HG03060 (cell line): ENCODE measurements around the gene SEC24D.

Source experiments
- ATAC-seq: cut with Tn5 transposase; IDR thresholded peaks from one replicate; pipeline ENCODE4 v1.9.1; 2021; ENCODE audit warnings: low read depth, moderate number of reproducible peaks; ENCODE audit not compliant: unreplicated experiment

Gene SEC24D

DNA sequence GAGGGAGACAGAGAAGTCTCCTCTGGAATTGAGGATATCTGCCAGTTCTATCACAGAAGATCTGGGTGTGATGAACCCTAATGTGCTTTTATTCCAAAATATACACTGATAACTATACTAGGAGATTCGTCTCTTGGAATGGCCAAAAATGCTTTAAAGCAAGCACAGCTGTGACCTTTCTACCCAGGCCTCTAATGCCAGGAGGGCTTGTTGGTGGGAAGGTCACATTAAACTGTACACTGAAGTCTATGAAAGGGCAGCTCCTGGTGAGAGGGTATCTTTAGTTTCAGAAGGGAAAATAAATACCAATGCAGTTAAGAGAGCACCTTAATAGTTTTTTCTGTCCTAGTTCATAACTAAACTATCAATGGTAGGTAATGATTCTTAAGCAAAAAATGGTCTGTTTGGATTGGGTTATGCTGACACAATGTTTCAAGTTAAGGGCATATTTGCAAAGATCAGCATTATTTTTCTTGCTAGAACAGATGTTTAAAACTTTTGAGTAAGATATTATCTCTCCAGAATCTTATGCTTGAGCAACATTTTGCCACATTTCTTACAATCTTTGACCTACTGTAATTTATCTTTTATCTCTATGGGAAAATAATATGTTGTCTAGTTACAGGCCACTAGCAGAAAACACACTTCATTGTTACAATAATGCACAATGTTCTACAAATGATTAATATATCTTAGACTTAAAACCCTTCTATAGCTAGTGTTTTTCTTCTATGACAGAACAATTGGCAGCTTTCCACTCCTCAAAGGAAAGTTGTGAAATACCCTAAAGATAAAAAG, 59.6 kb downstream of the SEC24D start:
- ATAC-seq = no peak

DNA sequence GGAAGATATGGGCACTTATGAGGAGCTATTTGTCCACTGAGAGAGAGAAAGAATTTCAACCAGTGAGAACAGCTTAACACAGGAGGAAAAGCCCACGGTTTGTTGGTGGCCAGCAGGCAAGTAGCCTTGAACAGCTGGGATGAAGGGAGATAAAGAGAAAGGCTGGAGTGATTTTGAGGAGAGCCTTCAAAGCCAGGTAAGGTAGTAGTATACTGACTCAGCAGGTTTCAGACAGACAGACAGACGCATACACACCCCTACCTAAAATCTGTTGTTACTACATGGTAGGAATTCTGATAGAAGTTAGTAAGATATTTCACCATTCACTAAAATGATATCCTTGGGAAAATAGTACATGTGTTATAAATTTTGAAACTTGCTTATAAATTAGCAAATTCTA, 60.5 kb downstream of the SEC24D start:
- no peak for ATAC-seq

DNA sequence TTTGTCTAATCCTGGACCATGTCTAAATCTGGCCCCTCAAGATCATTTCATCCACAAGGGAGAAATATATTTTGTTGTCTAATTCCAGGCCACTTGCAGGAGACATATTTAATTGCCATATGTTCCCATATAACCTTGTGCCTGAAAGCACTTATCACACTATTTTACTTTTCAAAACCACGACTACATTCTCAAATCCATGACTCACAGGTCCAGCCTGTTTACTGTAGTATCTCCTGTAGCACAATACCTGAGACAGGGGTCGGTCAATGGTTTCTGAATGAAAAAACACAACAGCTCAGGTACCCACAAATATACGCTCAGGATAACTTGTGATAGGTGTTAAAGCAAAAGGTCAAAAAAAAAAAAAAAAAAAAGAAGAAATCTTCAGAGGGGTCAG, 60.9 kb downstream of the SEC24D start:
- no peak for ATAC-seq

DNA sequence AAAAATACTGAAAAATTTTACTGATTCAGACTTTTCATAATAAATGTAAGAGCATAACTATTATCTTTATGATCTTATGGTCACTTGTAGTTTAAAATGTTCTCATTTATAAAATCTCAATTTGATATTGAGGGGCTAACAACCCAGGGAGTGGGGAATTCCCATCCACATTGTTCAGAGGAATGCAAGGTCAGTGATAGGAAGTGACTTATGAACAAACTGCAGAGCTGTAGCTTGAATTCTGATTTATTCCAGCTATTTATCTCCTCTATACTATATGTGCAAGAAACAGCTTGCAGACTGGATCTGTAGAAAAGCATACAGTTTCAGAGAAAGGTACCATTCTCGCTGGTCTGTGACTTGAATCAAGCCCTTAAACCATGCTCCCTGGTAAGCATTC, 61.6 kb downstream of the SEC24D start:
- ATAC-seq = no peak

DNA sequence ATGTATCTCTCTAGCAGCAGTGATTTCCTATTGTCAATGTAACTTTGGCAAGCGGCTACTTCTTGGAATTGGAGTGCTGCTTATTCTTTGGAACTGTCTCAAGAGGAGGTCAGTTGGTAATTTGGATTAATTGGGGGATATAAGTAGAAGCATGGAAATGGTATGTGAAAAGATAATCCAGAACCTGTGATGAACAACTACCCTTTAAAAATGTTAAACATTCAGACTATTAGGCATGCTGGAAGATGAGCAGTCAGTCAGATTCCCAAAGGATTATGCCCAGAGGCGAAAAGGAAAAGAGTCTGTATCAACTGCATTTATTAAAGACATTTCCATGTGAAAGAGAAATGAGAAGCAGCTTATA, 62.5 kb downstream of the SEC24D start:
- ATAC-seq = no peak

DNA sequence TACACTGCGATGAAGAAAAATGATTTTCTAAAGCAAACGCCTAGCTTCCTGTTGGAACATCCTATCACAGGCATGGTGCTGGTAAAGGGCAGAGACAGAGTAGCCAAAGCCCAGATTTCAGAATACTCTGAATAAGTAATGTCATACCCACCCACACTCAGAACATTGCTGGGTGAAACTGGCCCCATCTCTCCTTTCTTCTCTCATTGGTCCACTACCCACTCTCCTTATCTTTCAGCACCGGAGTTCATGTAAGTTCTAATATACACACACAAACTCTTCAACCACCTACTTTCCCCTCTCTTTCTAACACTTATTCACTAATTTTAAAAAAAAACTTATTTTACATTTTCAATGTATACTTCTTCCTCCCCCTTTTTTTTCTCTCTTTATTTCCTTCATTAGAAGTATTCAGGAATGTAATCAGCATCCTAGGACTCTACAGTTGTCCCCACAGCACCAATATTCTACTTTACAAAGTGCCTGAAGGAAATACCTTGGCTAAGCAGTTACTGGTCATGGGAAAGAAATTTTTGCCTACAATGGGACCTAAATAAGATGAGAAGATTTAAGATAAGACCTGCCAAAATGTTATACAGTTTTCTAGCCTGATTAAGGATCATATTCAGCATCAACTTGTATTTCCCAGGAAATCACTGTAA, 63.0 kb downstream of the SEC24D start:
- ATAC-seq = no peak

DNA sequence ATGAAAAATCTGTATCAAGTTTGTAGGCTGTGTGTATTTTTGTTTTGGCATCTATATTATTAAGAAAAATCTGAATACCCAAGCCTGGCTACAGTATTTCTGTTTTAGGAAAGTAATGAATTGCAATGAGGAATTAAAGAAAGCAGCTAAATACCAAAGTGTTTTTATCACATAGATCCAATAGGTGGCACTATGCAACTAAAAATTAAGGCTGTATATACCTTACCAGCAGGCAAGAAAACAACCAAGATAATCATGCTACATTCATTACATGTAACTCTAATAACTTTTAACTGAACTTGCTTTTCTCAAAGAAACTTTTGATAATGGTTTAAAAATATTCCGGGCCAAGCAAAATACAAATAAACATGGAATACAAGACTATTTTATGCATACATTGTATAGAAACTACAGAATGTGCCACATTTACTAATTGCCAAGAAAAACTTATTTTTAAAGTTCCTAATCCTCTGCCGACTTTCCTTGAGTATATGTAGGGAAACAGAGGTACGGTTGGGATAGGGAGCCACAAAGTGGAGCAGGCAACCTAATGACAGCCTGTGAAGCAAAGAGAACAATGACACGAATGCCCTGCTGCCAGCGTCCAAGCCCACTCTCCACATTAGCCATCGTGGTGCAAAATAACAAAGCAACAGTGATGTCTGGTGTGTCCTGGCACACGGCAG, 63.7 kb downstream of the SEC24D start:
- ATAC-seq = peak; percentile 71

DNA sequence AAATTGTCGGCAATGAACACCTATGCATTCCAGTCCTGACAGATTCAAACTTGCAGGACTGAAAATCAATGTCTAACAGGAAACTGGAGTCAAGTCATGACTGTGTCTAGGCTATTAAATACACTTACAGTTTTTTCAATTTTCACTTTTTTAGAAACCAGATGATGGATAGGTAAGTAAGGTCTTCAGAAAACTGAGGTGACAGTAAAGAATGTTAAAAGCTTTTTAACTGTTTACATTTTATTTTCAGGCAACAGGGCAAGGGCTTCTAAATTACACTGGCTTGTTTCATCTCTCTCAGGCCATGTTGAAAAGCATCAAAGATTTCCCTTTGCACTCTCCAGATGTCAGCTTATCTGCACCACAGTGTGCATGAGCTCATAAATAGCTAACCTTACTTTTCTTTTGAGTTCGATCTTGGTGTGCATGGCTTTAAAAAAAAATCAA, 65.2 kb downstream of the SEC24D start:
- ATAC-seq = no peak

DNA sequence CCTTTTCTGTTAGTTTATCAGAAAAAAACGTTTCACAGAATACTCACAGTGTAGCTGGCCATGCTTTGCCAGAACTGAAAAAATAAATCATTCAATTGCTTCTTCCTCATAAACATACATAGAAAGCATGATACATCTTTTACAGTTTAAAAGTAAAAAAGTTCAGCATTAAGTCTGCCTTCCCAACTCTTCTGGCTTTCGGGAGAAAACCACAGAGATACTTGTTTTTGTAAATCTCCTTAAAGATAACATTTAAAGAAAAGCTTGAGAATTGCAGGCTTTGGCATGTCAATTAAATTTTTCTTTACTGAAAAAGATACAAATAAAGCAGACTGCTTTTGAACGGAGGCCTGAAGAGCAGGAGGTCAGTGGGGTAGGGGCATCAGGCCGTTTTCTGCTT, 66.8 kb downstream of the SEC24D start:
- no peak for ATAC-seq

DNA sequence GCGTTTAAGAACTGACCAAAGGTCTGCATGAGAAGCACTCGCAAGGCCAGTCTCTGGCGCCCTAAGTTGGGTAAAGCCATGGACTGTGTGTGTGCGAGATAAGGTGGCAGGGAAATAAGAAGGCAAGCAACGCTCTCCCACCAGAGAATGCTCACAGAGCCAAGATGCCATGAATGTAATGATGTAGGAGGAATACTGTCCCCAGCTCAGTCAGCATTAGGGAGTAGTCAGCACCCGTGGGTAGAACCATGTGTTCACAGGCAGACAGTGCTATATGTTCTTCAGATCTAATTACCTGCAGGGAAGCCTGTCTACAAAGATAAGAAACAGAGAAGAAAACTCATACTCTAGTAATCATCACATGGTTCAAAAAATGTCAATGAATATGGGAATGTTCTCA, 68.8 kb downstream of the SEC24D start:
- ATAC-seq = no peak

DNA sequence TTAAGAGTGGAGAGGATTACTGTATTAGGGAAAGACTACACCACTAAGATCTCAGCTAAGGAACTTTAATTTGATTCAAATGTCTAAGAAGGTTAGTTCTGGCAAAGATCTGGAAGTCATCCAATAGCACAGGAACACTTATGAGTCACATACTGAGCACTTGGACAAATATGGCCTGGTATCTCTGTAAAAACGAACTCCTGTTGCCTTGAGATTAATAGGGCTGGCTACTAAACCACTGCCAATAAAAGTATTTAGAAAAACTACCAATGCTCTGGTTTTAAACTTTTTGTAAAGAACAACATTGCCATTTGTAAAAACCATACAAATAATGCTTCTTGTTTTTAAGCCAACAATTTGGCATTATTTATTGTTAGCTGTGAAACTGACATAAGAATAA, 70.5 kb downstream of the SEC24D start:
- no peak for ATAC-seq

DNA sequence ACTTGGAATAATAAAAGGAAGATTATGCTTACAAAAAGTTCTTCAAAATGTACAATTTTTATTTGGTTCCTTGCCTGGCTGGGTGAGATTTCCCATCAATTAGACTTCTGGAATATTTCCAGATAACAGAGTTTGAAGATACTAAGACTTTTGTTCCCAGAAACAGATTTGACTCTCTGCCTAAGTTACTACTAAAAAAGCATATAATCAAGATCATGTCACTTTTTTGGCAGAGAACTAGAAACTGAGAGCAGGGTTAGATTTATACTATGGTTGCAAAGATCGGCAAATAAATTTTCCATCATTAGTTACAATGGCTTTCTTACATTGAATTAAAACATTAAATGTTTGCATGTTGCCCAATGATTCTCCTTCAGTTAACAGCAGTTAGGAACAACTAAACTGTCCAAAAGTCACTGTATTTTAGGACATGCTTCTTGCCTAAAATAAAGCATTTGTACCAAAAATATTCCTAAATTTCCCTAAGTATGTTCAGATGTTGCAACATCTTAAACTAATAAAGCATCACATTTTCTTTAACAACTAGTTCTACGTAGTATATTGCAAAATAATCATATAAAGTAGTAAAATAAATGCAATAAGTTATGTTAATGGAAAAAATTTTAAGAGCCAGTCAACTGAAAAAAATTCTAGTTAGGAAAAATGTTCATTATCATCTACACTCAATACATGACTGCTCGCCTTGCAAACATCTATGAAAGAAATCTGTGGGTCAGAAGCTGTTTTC, 73.0 kb downstream of the SEC24D start:
- no peak for ATAC-seq

DNA sequence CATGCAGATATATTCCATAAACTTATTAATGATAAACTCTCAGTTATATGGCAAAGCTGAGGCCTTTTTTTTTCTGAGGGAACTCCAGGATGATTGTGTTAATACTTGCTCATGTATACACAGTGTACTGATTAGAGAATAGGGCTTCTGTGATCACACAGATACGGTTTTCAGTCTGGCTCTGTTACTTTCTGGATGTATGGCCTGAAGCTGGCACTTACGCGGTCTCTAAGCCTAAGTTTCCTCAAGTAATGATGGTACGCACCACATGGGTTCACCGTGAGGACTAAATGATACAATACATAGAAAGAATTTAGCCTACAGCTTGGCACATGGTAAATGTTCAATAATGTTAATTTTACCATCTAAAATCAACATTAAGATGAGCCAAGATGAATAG, 73.8 kb downstream of the SEC24D start:
- ATAC-seq = no peak

DNA sequence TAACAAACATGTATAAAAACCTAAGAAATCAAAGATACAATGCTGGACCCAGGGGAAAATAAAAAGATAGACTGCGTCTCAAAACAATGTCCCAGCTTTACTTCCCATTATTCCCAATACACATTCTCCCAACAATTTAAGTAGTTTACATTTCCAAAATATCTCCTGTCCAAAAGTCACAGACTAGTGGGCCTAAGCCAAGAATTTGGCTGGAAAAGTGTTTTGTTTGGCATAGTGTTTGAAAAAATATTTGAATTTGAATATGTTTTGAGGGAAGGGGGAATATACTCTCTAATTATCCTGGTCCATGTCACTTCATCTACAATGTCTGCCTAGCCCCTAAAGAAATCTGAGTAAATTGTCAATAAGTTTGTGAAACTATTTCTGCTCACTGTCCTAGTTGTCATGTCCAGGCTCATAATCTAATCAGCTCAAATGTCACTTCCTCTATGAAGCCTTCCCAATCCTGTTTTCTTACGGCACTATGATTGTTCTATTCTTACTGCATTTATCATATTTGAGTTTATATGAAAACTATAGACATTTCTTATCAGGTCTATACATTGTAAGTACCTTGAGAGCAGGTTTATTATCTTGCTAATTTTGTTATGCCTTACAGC, 74.4 kb downstream of the SEC24D start:
- no peak for ATAC-seq

DNA sequence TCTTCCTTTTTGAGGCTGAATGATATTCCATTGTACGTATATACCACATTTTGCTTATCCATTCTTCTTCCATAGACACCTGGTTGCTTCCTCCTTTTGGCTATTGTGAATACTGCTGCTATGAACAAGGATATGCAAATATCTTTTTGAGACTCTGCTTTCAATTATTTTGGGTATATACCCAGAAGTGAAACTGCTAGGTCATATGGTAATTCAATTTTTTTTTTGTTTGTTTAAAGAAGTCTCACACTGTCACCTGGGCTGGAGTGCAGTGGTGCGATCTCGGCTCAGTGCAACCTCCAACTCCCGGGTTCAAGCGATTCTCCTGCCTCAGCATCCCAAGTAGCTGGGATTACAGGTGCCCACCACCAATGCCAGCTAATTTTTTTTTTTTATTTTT, 75.4 kb downstream of the SEC24D start:
- peak; percentile 99 for ATAC-seq

DNA sequence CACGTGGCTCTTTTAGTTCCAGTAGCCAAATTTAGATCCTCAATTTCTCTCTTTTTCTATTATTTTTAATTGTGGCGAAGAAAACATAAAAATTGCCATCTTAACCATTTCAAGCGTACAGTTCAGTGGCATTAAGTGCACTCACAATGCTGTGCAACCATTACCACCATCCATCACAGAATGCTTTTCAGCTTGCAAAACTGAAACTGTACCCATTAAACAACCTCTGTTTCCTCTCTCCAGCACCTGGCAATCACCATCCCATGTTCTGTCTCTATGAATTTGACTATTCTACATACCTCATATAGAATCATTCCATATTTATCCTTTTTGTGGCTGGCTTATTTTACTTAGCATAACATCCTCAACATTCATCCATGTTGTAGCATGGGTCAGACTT, 75.8 kb downstream of the SEC24D start:
- ATAC-seq = peak; percentile 14

DNA sequence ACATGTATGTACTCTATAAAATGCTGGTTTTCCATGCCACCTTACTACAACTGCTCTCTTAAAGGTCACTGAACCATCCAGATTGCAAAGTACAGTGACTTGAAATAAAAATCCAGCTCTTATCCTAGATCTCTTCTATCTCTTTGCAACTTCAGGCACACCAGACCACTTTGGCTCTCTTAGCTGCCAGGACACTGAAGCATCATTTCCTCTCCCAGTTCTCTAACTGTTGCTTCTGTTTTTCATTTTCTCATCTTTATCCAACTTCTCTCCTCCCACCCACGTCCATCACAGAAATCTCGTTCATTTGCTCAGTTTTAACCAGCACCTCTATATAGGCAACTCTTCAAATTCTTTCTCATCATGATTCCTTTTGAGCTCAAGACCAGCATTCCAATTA, 76.4 kb downstream of the SEC24D start:
- ATAC-seq = no peak

DNA sequence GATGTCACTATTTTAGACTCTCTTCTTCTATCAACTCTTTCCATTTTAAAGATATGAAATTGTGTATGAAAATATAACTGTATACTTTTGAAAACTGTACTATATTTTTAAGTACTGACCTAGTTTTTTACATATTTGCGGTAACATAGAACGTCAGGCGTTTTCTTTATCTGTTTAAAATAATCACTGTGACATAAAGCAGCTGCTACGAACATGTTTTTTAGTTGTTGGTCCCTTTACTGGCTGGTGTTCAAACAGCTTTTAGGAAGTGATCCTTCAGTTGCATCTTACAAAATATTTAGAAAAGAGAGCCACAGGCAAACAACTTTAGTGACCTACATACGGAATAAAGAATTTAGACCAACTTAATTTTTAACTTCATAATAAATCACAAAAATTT, 77.6 kb downstream of the SEC24D start:
- ATAC-seq = no peak

DNA sequence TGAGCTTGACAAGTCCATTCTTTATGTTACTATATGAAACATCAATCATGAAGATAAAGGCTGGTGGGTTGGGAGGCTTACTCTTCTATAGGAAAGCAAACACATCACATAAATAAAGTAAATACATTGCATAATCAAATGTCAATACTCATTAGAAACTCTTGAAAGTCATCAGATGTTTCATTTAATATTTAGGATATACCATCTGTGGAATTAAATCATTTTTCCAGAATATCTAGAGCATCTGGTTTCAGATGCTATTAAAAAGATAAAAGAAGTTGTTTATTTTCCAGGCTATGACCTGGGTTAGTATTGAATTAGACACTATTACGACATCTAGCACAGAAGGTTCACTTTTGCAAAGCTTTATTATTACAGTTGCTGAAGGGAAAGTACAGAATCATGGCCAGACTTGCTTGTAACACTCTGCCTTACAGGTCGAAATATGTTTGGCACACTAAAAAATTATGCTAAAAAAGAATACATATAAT, 78.1 kb downstream of the SEC24D start:
- ATAC-seq = no peak

DNA sequence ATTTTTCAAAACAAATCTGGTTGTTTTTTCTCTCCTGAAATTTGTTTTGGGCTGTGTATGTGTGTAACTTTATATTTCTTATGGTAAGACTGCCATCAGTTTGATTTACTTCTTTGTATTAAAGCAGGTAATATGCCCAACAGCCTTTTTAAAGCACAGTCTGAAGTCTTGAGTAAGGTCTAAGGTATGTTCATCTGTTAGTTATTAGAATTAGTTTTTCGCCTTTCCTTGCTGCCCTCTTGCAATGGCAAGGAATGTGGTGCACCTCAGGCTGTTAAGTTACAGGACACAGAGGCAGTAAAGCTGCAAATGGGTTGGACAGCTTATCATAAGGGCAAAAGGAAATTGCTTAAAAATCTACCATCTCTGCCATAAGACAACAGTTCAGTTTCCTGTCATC, 79.0 kb downstream of the SEC24D start:
- ATAC-seq = no peak
